ENCODE data around the gene SFMBT2.

- TF ChIP-seq POLR2AphosphoS5 (IDR thresholded peaks at IDR 0.05; ENCODE audit: low read depth, low read length) (no peak), POLR2A (IDR thresholded peaks at IDR 0.05; ENCODE audit: low read depth, low read length) (no peak)
Observed at GRCh38 chr10:7211857-7212577, 198.8 kb downstream of the SFMBT2 start.

Data from GM12892 (cell line).